HL-60 (cell line): ENCODE measurements around the gene CDC42BPB.
A peak's percentile ranks its signal among the peaks of the same experiment; 100 is the strongest.

Experiments
- DNase-seq, 2 experiments: peaks; one replicate each; pipeline ENCODE4 v3.0.0-alpha.2; 2010 to 2020; ENCODE audit warnings: low read depth in 1 of 2, low spot score in 1 of 2
- H3K27ac ChIP-seq: fragments of 250-450 bp; sonication (Bioruptor Pico); replicated peaks from 2 replicates; pipeline ENCODE4 v1.5.1; 2020; ENCODE audit warnings: mild to moderate bottlenecking, moderate library complexity
- H3K27me3 ChIP-seq: fragments of 250-450 bp; sonication (Bioruptor Pico); 2 replicates; pipeline ENCODE4 v1.5.1; 2021; ENCODE audit warnings: mild to moderate bottlenecking, moderate library complexity; ENCODE audit not compliant: insufficient read depth, poor library complexity, severe bottlenecking
- H3K4me3 ChIP-seq: replicated peaks from 2 replicates; pipeline ENCODE4 v1.5.1; 2011; ENCODE audit warnings: mild to moderate bottlenecking, control low read depth, low read length; ENCODE audit not compliant: insufficient read depth
- CTCF ChIP-seq: IDR thresholded peaks from one replicate; pipeline ENCODE4 v1.5.1; 2011; ENCODE audit warnings: low read length, control low read depth, inconsistent platforms; ENCODE audit not compliant: insufficient read depth
- GABPA ChIP-seq: IDR thresholded peaks from 2 replicates; pipeline ENCODE4 v1.6.1; 2012; ENCODE audit warnings: low read depth
- POLR2AphosphoS5 ChIP-seq: IDR thresholded peaks from 2 replicates; pipeline ENCODE4 v1.6.1; 2012; ENCODE audit warnings: low read depth
- REST ChIP-seq: IDR thresholded peaks from 2 replicates; pipeline ENCODE4 v1.6.1; 2012; ENCODE audit warnings: low read depth; ENCODE audit not compliant: insufficient replicate concordance
- SPI1 ChIP-seq: IDR thresholded peaks from 2 replicates; pipeline ENCODE4 v1.6.1; 2012; ENCODE audit warnings: low read depth, mild to moderate bottlenecking, borderline replicate concordance

Gene CDC42BPB

GRCh38 chr14:102929241-102930137, 127.9 kb downstream of the CDC42BPB start:
- no peak for DNase-seq
- H3K27me3 ChIP-seq, result peaks cover 30% of the 10 kb centered on the region
- H3K4me3 ChIP-seq, result no peak overlapping the region
- no peak overlapping the region for H3K27ac ChIP-seq
- TF ChIP-seq GABPA (no peak), REST (no peak), POLR2AphosphoS5 (no peak), SPI1 (no peak), CTCF (no peak)

GRCh38 chr14:102928412-102929240, 128.7 kb downstream of the CDC42BPB start:
- H3K27me3 ChIP-seq, result peaks cover 38% of the 10 kb centered on the region
- DNase-seq, result peak; percentile 37 to 65
- no peak overlapping the region for H3K27ac ChIP-seq
- H3K4me3 ChIP-seq, result peak overlapping the region; percentile 35
- no peak for TF ChIP-seq SPI1
- TF ChIP-seq GABPA, result no peak
- TF ChIP-seq CTCF, result no peak
- no peak for TF ChIP-seq POLR2AphosphoS5
- TF ChIP-seq REST, result no peak

- DNase-seq, result peak in 1 of 2 experiments; percentile 44
- Histone ChIP-seq H3K27ac (no peak overlapping the region), H3K27me3 (peaks cover 45% of the 10 kb centered on the region), H3K4me3 (peak overlapping the region; percentile 35)
- TF ChIP-seq SPI1 (no peak), CTCF (no peak), GABPA (no peak), POLR2AphosphoS5 (no peak; the same call in 1 of the 2 replicates), REST (no peak)
Measured at GRCh38 chr14:102927878-102928411, 129.4 kb downstream of the CDC42BPB start.
